A549 treated with AZD2906 at 1 μM for 4 hours (cell line): ENCODE measurements around the gene RTP2. TPM values are rescaled to one million over a fixed set of nuclear protein-coding genes. Genes with fewer than 3 reads are reported as not detected.

Experiments used
- total RNA-seq: library from RNA; stranded (reverse); fragments of 200-300 nt; extraction: Qiagen RNA extraction; gene quantifications from 5 replicates; pipeline ENCODE4 v1.2.3, GENCODE V29; 2022

The RTP2 gene
- not detected in 5 replicates for total RNA-seq

GRCh38 chr3:187702507-187703033, at the start of gene RTP2:
Gene RTP2, minus strand, starts transcription at chr3:187702557. Its CDS starts 429 bp downstream, at chr3:187702128.

GRCh38 chr3:187745201-187746058, 43.1 kb upstream of the RTP2 start, which contains the start of gene BCL6:
Gene BCL6, minus strand, starts transcription at chr3:187745468. Its CDS starts 11,775 bp downstream, at chr3:187733693.

GRCh38 chr3:187669675-187670504, 32.5 kb downstream of the RTP2 start, which contains the start of gene SST:
Gene SST, minus strand, starts transcription at chr3:187670394. Its CDS starts 103 bp downstream, at chr3:187670291.

Other genes starting within 250 kb of the RTP2 start
- gene SST, start 32.2 kb downstream of the RTP2 start, total RNA-seq: not detected in 5 replicates
- gene BCL6, start 42.9 kb upstream of the RTP2 start, total RNA-seq: 13.3 to 17.3 TPM (median 16.2 TPM) in 5 replicates